IMR-90 (cell line): ENCODE measurements around the gene TBX1. TPM values are rescaled to one million over a fixed set of nuclear protein-coding genes. Genes with fewer than 3 reads are reported as not detected.
A peak's percentile ranks its signal among the peaks of the same experiment; 100 is the strongest.

Source experiments
- ATAC-seq: fragments of 200-7000 bp; cut with Tn5 transposase; 2 replicates; pipeline ENCODE4 v1.9.1; 2020; ENCODE audit warnings: low read depth, mild to moderate bottlenecking, moderate library complexity
- BruUV-seq: library from RNA; stranded (reverse); fragments of 400-500 nt; replicated peaks from 2 replicates; lab custom pipeline; 2021; lab: Mats Ljungman, UMichigan
- CTCF ChIA-PET: fragments of 300-600 bp; formaldehyde crosslinking; extraction: SDS; loops from one replicate; lab custom pipeline; 2021; ENCODE audit warnings: antibody characterized with exemption; lab: Yijun Ruan, JAX
- POLR2A ChIA-PET: fragments of 300-600 bp; sonication (Branson Sonifier 250); formaldehyde crosslinking; loops from one replicate; lab custom pipeline; 2022; ENCODE audit warnings: antibody characterized with exemption; ENCODE audit not compliant: unreplicated experiment; lab: Charles Lee
- DNase-seq: peaks from one replicate; pipeline ENCODE4 v3.0.0; 2013
- H2AFZ ChIP-seq: replicated peaks from 2 replicates; pipeline ENCODE3; 2013; ENCODE audit warnings: low read length, mild to moderate bottlenecking; ENCODE audit not compliant: poor library complexity
- H2AK5ac ChIP-seq: 2 replicates; pipeline ENCODE4 v1.6.1; 2013; ENCODE audit warnings: low read depth, low read length, inconsistent platforms
- H2AK9ac ChIP-seq: replicated peaks from 2 replicates; pipeline ENCODE3; 2013; ENCODE audit warnings: mild to moderate bottlenecking, low read depth, low read length, moderate library complexity; ENCODE audit not compliant: poor library complexity
- H2BK120ac ChIP-seq: 2 replicates; pipeline ENCODE4 v1.6.1; 2013; ENCODE audit warnings: low read depth, low read length, inconsistent platforms
- H2BK15ac ChIP-seq: 3 replicates; pipeline ENCODE4 v1.6.1; 2013; ENCODE audit warnings: low read depth, low read length, inconsistent platforms
- H2BK20ac ChIP-seq: 2 replicates; pipeline ENCODE4 v1.6.1; 2013; ENCODE audit warnings: low read depth, mild to moderate bottlenecking, inconsistent platforms, low read length, moderate library complexity
- H2BK5ac ChIP-seq: 2 replicates; pipeline ENCODE4 v1.6.1; 2013; ENCODE audit warnings: mild to moderate bottlenecking, low read depth, low read length, inconsistent platforms; ENCODE audit not compliant: poor library complexity, severe bottlenecking
- H3K14ac ChIP-seq: replicated peaks from 2 replicates; pipeline ENCODE4 v1.6.1; 2013; ENCODE audit warnings: low read depth, low read length, inconsistent platforms
- H3K18ac ChIP-seq: 2 replicates; pipeline ENCODE4 v1.6.1; 2013; ENCODE audit warnings: low read depth, low read length, control low read depth
- H3K23ac ChIP-seq: 2 replicates; pipeline ENCODE4 v1.6.1; 2013; ENCODE audit warnings: low read depth, low read length, inconsistent platforms
- H3K27ac ChIP-seq: 2 replicates; pipeline ENCODE4 v1.5.1; 2013; ENCODE audit warnings: mild to moderate bottlenecking, control low read depth, low read length; ENCODE audit not compliant: insufficient read depth
- H3K27me3 ChIP-seq: 2 replicates; pipeline ENCODE4 v1.6.1; 2013; ENCODE audit warnings: low read length; ENCODE audit not compliant: control insufficient read depth, insufficient read depth
- H3K36me3 ChIP-seq: 2 replicates; pipeline ENCODE4 v1.6.1; 2013; ENCODE audit warnings: low read length, mixed read lengths; ENCODE audit not compliant: control insufficient read depth, insufficient read depth
- H3K4ac ChIP-seq: 2 replicates; pipeline ENCODE4 v1.6.1; 2013; ENCODE audit warnings: low read depth, low read length, inconsistent platforms
- H3K4me1 ChIP-seq: 2 replicates; pipeline ENCODE4 v1.6.1; 2013; ENCODE audit warnings: low read length, mixed read lengths; ENCODE audit not compliant: control insufficient read depth, insufficient read depth
- H3K4me2 ChIP-seq: 2 replicates; pipeline ENCODE4 v1.6.1; 2013; ENCODE audit warnings: low read depth, mild to moderate bottlenecking, control low read depth, low read length, moderate library complexity
- H3K4me3 ChIP-seq: 2 replicates; pipeline ENCODE4 v1.5.1; 2013; ENCODE audit warnings: low read depth, mild to moderate bottlenecking, control low read depth, low read length, moderate library complexity; ENCODE audit not compliant: insufficient read depth
- H3K56ac ChIP-seq: 2 replicates; pipeline ENCODE4 v1.6.1; 2013; ENCODE audit warnings: low read length, inconsistent platforms; ENCODE audit not compliant: insufficient read depth; ENCODE audit errors: extremely low read depth
- H3K79me1 ChIP-seq, 2 experiments: 2 replicates each; pipeline ENCODE4 v1.6.1; 2013; ENCODE audit warnings: low read length in 2 of 2, inconsistent platforms in 1 of 2, low read depth in 1 of 2
- H3K9ac ChIP-seq: 2 replicates; pipeline ENCODE4 v1.6.1; 2013; ENCODE audit warnings: low read depth, low read length, control low read depth
- H3K9me1 ChIP-seq: 2 replicates; pipeline ENCODE4 v1.6.1; 2013; ENCODE audit warnings: low read length, inconsistent platforms; ENCODE audit not compliant: insufficient read depth
- H3K9me3 ChIP-seq: 2 replicates; pipeline ENCODE4 v1.6.1; 2013; ENCODE audit warnings: low read length; ENCODE audit not compliant: control insufficient read depth, insufficient read depth
- H4K20me1 ChIP-seq: 2 replicates; pipeline ENCODE4 v1.6.1; 2013; ENCODE audit warnings: low read length, inconsistent platforms; ENCODE audit not compliant: insufficient read depth
- H4K5ac ChIP-seq: 2 replicates; pipeline ENCODE4 v1.6.1; 2013; ENCODE audit warnings: mild to moderate bottlenecking, low read depth, low read length, control low read depth
- H4K8ac ChIP-seq, 2 experiments: 2 replicates each; pipeline ENCODE4 v1.6.1; 2013; ENCODE audit warnings: low read depth in 2 of 2, low read length in 2 of 2, control low read depth in 1 of 2, inconsistent platforms in 1 of 2
- H4K91ac ChIP-seq: 2 replicates; pipeline ENCODE4 v1.6.1; 2013; ENCODE audit warnings: low read depth, low read length, inconsistent platforms; ENCODE audit not compliant: insufficient read depth
- CEBPB ChIP-seq: IDR thresholded peaks from 2 replicates; pipeline ENCODE4 v1.6.1; 2012; ENCODE audit warnings: low read depth, low read length, improper control_type of control experiment
- CHD1 ChIP-seq: IDR thresholded peaks from 2 replicates; pipeline ENCODE4 v1.6.1; 2012; ENCODE audit warnings: low read depth, low read length, improper control_type of control experiment
- CTCF ChIP-seq: conservative IDR thresholded peaks from 2 replicates; pipeline ENCODE4 v1.5.1; 2012; ENCODE audit warnings: mild to moderate bottlenecking, low read depth, low read length, improper control_type of control experiment
- FOS ChIP-seq: fragments of 150-350 bp; IDR thresholded peaks from 2 replicates; pipeline ENCODE4 v1.6.1; 2016; ENCODE audit warnings: low read depth, low read length
- MAFK ChIP-seq: IDR thresholded peaks from 2 replicates; pipeline ENCODE4 v1.6.1; 2012; ENCODE audit warnings: low read depth, low read length, improper control_type of control experiment
- MAZ ChIP-seq: IDR thresholded peaks from 2 replicates; pipeline ENCODE4 v1.6.1; 2012; ENCODE audit warnings: low read depth, mild to moderate bottlenecking, low read length, improper control_type of control experiment, moderate library complexity, borderline replicate concordance
- MXI1 ChIP-seq: IDR thresholded peaks from 2 replicates; pipeline ENCODE4 v1.6.1; 2012; ENCODE audit warnings: low read depth, mild to moderate bottlenecking, low read length, moderate library complexity, borderline replicate concordance
- NFE2L2 ChIP-seq: fragments of 150-350 bp; IDR thresholded peaks from 2 replicates; pipeline ENCODE4 v1.6.1; 2016; ENCODE audit warnings: low read depth, mild to moderate bottlenecking, low read length
- POLR2A ChIP-seq: IDR thresholded peaks from 2 replicates; pipeline ENCODE4 v1.6.1; 2012; ENCODE audit warnings: mild to moderate bottlenecking, low read depth, low read length
- RAD21 ChIP-seq: IDR thresholded peaks from 2 replicates; pipeline ENCODE4 v1.6.1; 2012; ENCODE audit warnings: low read length, improper control_type of control experiment
- RCOR1 ChIP-seq: IDR thresholded peaks from 2 replicates; pipeline ENCODE4 v1.6.1; 2012; ENCODE audit warnings: mild to moderate bottlenecking, low read length, improper control_type of control experiment; ENCODE audit not compliant: insufficient replicate concordance
- RFX5 ChIP-seq: IDR thresholded peaks from 2 replicates; pipeline ENCODE4 v1.8.0; 2012; ENCODE audit warnings: low read depth, mild to moderate bottlenecking, low read length, moderate library complexity
- SMC3 ChIP-seq: fragments of 150-350 bp; IDR thresholded peaks from 2 replicates; pipeline ENCODE4 v1.6.1; 2016; ENCODE audit warnings: low read depth, mild to moderate bottlenecking, antibody characterized with exemption, low read length, moderate library complexity
- USF2 ChIP-seq: fragments of 150-350 bp; IDR thresholded peaks from 2 replicates; pipeline ENCODE4 v1.6.1; 2017; ENCODE audit warnings: mild to moderate bottlenecking, antibody characterized with exemption, low read length, low read depth
- WGBS, 2 experiments: methylation state at CpG; one replicate each; pipeline versions ENCODE4 v1.1.5 to v1.1.7; 2013; ENCODE audit warnings: missing lambda C conversion rate in 2 of 2; ENCODE audit not compliant: insufficient read length in 1 of 2; ENCODE audit errors: extremely low coverage in 2 of 2; 5-methylcytosine and 5-hydroxymethylcytosine counted together
- dilution Hi-C: fragments of 300-500 bp; cut with HindIII; formaldehyde crosslinking; loops from one replicate; pipeline ENCODE4 v1.14.3; 2018; ENCODE audit warnings: low sequenced_read_pairs; ENCODE audit not compliant: unreplicated experiment
- in situ Hi-C: fragments of 300-500 bp; cut with MboI; formaldehyde crosslinking; loops from 3 replicates; pipeline ENCODE4 v1.14.3; 2019; ENCODE audit warnings: low sequenced_read_pairs, inconsistent platforms, mixed read lengths
- intact Hi-C: fragments of 100-400 bp; cut with micrococcal nuclease; formaldehyde crosslinking; loops from 2 replicates; pipeline ENCODE4 v1.10.0; 2022
- polyA plus RNA-seq, 3 experiments: library from polyadenylated mRNA; depleted of rRNA; stranded (reverse); fragments of >200 nt; gene quantifications; 2 replicates each; pipeline ENCODE4 v1.2.3, GENCODE V29; 2012; ENCODE audit warnings: low replicate concordance in 1 of 3
- total RNA-seq: library from RNA; depleted of rRNA; stranded (reverse); fragments of >200 nt; gene quantifications from 2 replicates; pipeline ENCODE4 v1.2.3, GENCODE V29; 2012

The TBX1 gene
- total and polyA plus RNA-seq, 2 of the 4 experiments (the other 2 are of a cell fraction): 0.03 TPM; not detected in 1

- DNase-seq: peak; percentile 92
- Histone ChIP-seq H4K91ac (no peak overlapping the region; the same call in 1 of the 2 replicates), H3K4me2 (no peak overlapping the region), H3K18ac (no peak overlapping the region), H3K9me1 (peaks cover 6% of the 10 kb centered on the region), H3K23ac (no peak overlapping the region), H3K4me1 (peaks cover 9% of the 10 kb centered on the region), H3K27ac (no peak overlapping the region), H3K9ac (no peak overlapping the region), H2AFZ (peak overlapping the region; percentile 34), H4K20me1 (no peaks in the 10 kb centered on the region), H3K4ac (peak overlapping the region; percentile 68), H2BK5ac (no peak overlapping the region), H2BK120ac (peak overlapping the region; percentile 73), H3K9me3 (no peaks in the 10 kb centered on the region), H3K14ac (peak overlapping the region; percentile 70; the same call in 1 of the 2 replicates), H4K5ac (no peak overlapping the region), H3K79me1 (no peaks in the 10 kb centered on the region), H2AK5ac (peak overlapping the region; percentile 68; the same call in 1 of the 2 replicates), H3K4me3 (no peak overlapping the region), H3K27me3 (no peaks in the 10 kb centered on the region), H2BK15ac (peak overlapping the region; percentile 12; the same call in 1 of the 3 replicates), H3K56ac (no peak overlapping the region), H2AK9ac (peak overlapping the region; percentile 66), H3K36me3 (no peaks in the 10 kb centered on the region), H4K8ac (peak overlapping the region in 1 of 2 experiments; percentile 44; a peak in 1 of 4 replicates), H2BK20ac (peak overlapping the region; percentile 68)
- dilution Hi-C loops (no loop called here), in situ Hi-C loops (no loop called here), intact Hi-C loops (no loop called here)
- peak; percentile 85 for ATAC-seq
- no TSS peak for BruUV-seq
- CTCF ChIA-PET: interaction anchor here (0.9 kb wide), 1 partner anchor 69 kb away, joined by 3 read pairs; no protein-coding TSS in a partner anchor
- 77% methylated on average over 19 of the region's 35 CpGs; no CpG with 5 or more reads in 1 of the 2 experiments for whole genome bisulfite sequencing, 2 experiments
- POLR2A ChIA-PET: no interaction called here
- TF ChIP-seq USF2: no peak
- peak; percentile 22; the same call in 1 of the 2 replicates for TF ChIP-seq RAD21
- 0 out of 2 replicates have a peak, but pooled peaks have one; percentile 16 for TF ChIP-seq CTCF
- no peak for TF ChIP-seq RFX5
- TF ChIP-seq POLR2A: no peak
- no peak for TF ChIP-seq FOS
- no peak for TF ChIP-seq CHD1
- TF ChIP-seq MXI1: no peak
- TF ChIP-seq MAZ: peak; percentile 54; the same call in 1 of the 2 replicates
- TF ChIP-seq RCOR1: peak; percentile 71
- no peak for TF ChIP-seq MAFK
- no peak for TF ChIP-seq CEBPB
- TF ChIP-seq SMC3: no peak
- TF ChIP-seq NFE2L2: no peak
Measured at GRCh38 chr22:19799322-19800190, 39.0 kb downstream of the TBX1 start.
